Thyroid gland (tissue), 4 donors: ENCODE results near the gene SETX. TPM values are rescaled to one million over a fixed set of nuclear protein-coding genes. Genes with fewer than 3 reads are reported as not detected.

Source experiments
- DNase-seq, 2 donors: peaks; one replicate each; pipeline ENCODE4 v3.0.0-alpha.2; 2019
- H3K27ac ChIP-seq, 3 donors: fragments of 200-600 bp; sonication (generic); 1 replicate in 2 of 3; 2 replicates in 1 of 3; pipeline ENCODE4 v1.5.1; 2016 to 2019; ENCODE audit warnings: mild to moderate bottlenecking in 1 of 3, moderate library complexity in 1 of 3
- H3K27me3 ChIP-seq: fragments of 200-600 bp; sonication (generic); one replicate; pipeline ENCODE4 v1.5.1; 2019
- H3K36me3 ChIP-seq, 2 donors: fragments of 200-600 bp; sonication (generic); one replicate each; pipeline ENCODE4 v1.5.1; 2016 to 2019
- H3K4me1 ChIP-seq, 2 donors: fragments of 200-600 bp; sonication (generic); one replicate each; pipeline ENCODE4 v1.5.1; 2017 to 2019
- H3K4me3 ChIP-seq, 3 donors: fragments of 200-600 bp; sonication (generic); replicated peaks in 1 of 3; 1 replicate in 2 of 3; 2 replicates in 1 of 3; pipeline ENCODE4 v1.5.1; 2016; ENCODE audit warnings: mild to moderate bottlenecking in 1 of 3
- H3K9me3 ChIP-seq: fragments of 200-600 bp; sonication (generic); one replicate; pipeline ENCODE4 v1.5.1; 2017
- POLR2A ChIP-seq, 2 donors: fragments of 450-650 bp; IDR thresholded peaks; one replicate each; pipeline ENCODE4 v1.6.1; 2017; ENCODE audit warnings: antibody characterized with exemption in 2 of 2, mild to moderate bottlenecking in 2 of 2, moderate library complexity in 1 of 2
- WGBS, 2 donors: methylation state at CpG; one replicate each; pipeline ENCODE4 v1.1.5; 2017; 5-methylcytosine and 5-hydroxymethylcytosine counted together
- intact Hi-C: fragments of 100-400 bp; cut with DNase I; formaldehyde crosslinking; loops from one replicate; pipeline ENCODE4 v1.15.1; 2023
- total RNA-seq, 4 donors: library from RNA; depleted of rRNA; stranded (reverse); fragments of >200 nt; gene quantifications; one replicate each; pipeline ENCODE4 v1.2.3, GENCODE V29; 2016
- TF ChIP-seq, protein P1 (sequence below), 6 experiments: fragments of 200-600 bp in 3 of 6; fragments of 450-650 bp in 3 of 6; sonication (generic) in 3 of 6; IDR thresholded peaks; one replicate each; pipeline ENCODE4 v1.5.1; 2016 to 2019; ENCODE audit warnings: antibody characterized with exemption in 6 of 6, mild to moderate bottlenecking in 2 of 6, inconsistent platforms in 1 of 6, moderate library complexity in 1 of 6

Gene SETX
- total RNA-seq, 4 donors from 2014 or later, result 132 to 192 (median 170) TPM

DNA sequence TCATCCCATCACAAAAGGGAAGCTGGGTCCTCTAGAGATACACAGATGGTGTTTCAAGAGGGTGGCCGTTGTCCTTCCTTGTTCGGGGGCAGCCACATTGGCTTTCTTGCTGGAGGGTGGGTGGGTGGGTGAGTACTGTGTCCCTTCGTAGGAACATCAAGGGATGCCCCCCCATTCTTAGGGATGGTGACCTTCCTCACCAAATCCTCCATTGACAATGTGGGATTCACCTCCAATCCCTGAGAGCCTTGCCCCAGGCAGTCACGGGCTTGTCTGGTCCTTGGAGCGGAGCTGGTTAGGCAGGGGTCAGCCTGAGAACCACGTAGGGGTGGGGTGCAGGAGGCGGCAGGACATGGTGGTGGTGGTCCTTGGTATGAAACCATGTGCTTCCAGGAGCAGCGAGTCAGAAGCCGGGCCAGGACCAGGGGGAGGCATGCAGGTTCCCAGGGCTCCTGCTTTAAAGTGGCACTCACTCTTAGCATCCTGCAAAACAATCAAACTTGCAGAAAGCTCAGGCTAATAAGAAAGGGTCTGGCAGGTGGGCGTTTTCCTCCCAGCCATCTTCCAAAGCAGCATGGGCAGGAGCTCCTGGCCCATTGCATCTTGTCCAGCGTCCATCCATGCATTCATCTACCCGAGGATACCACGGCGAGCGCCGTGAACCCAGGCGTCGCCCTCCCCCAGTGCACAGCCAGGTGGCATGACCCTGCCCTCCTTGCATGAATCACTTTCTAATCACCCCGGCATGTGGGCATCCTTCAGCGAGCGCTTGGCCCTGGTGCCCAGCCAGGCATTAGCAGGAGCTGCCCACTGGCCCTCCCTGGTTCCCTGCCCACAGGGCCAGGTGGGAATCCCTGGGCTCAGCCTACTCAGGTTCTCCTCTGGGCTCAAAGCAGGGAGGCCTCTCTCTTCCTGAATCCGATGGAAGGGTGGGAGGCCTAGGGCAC, 116.5 kb downstream of the SETX start:
- WGBS, 2 donors, result 82 to 88% methylated on average over 17 to 21 of the region's 22 CpGs
- intact Hi-C loops, result loop anchor here (5.0 kb wide), 1 partner anchor 476 kb away; no protein-coding TSS in a partner anchor

DNA sequence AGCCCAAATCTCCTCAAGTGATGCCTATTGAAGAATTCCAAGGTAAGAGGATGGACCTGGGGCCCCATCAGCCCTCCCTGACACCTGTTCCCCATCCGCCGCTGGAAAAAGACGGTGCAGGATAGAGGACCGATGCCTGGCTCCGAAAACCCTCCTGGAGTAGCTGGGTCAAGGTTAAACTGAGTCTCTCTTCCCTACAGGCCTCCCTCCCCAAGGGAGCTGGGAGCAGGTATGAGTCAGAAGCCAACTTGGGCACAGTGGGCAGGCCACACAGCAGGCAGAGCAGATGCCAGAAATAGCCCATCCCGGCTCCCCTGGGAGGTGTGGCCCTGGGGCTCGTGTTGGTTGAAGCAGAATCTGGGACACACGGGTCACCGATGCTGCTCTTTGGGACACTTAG, 117.3 kb downstream of the SETX start:
- Histone ChIP-seq H3K4me1 (peaks cover 7 to 13% of the 10 kb centered on the region in 2 donors), H3K4me3 (no peak overlapping the region), H3K27ac (no peak overlapping the region), H3K27me3 (no peaks in the 10 kb centered on the region), H3K9me3 (no peaks in the 10 kb centered on the region), H3K36me3 (no peaks in the 10 kb centered on the region)
- TF ChIP-seq POLR2A (IDR thresholded peaks at IDR 0.05), result no peak
- TF ChIP-seq, protein P1, sequence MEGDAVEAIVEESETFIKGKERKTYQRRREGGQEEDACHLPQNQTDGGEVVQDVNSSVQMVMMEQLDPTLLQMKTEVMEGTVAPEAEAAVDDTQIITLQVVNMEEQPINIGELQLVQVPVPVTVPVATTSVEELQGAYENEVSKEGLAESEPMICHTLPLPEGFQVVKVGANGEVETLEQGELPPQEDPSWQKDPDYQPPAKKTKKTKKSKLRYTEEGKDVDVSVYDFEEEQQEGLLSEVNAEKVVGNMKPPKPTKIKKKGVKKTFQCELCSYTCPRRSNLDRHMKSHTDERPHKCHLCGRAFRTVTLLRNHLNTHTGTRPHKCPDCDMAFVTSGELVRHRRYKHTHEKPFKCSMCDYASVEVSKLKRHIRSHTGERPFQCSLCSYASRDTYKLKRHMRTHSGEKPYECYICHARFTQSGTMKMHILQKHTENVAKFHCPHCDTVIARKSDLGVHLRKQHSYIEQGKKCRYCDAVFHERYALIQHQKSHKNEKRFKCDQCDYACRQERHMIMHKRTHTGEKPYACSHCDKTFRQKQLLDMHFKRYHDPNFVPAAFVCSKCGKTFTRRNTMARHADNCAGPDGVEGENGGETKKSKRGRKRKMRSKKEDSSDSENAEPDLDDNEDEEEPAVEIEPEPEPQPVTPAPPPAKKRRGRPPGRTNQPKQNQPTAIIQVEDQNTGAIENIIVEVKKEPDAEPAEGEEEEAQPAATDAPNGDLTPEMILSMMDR (IDR thresholded peaks at IDR 0.05), result no peak
- WGBS, 2 donors, result 66% methylated on average over 5 of the region's 9 CpGs; no CpG with 5 or more reads in 1 of the 2 donors
- intact Hi-C loops, result loop anchor here (5.0 kb wide), 1 partner anchor 475 kb away; no protein-coding TSS in a partner anchor
- DNase-seq, result no peak

More for the DNA sequence above, 116.5 kb downstream of the SETX start:
- no peaks in the 10 kb centered on the region for H3K9me3 ChIP-seq
- DNase-seq, result no peak
- TF ChIP-seq, protein P1 (IDR thresholded peaks at IDR 0.05), result no peak
- no peak for TF ChIP-seq POLR2A (IDR thresholded peaks at IDR 0.05)
- H3K36me3 ChIP-seq, result no peaks in the 10 kb centered on the region
- peaks cover 10 to 13% of the 10 kb centered on the region in 2 donors for H3K4me1 ChIP-seq
- H3K27me3 ChIP-seq, result no peaks in the 10 kb centered on the region
- no peak overlapping the region for H3K4me3 ChIP-seq
- H3K27ac ChIP-seq, result no peak overlapping the region

DNA sequence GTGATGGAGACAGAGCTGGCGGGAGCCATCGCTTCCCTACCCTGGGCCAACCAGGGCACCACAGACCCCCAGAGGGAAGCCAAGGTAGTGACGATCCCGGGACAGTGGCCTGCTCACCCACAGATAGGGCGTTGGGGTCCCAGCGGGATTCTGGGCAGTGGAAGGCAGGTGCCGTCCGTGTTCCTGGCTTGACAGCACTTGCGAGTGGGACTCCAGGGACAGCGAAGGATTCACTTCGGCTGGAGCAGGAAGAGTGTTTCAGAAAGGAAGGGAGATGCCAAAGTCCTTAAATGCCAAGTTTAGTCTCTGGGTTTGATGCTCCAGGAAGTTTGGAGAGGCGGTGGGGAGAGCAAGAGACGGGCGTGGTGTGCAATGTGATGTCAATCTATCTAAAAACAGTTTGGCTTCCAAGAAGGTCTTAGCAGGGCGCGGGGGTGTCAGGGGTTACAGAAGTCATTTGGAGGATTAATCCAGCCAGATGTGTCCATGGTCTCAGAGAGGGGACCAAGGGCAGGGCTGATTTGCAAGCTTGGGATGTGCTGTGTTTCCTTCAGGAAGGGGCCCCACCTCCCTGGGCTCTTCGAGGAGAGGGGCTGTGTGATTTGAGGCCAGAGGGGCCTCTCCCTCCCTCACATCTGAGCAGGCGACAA, 118.0 kb downstream of the SETX start:
- Histone ChIP-seq H3K36me3 (no peaks in the 10 kb centered on the region), H3K27ac (no peak overlapping the region), H3K27me3 (no peaks in the 10 kb centered on the region), H3K4me3 (no peak overlapping the region), H3K9me3 (no peaks in the 10 kb centered on the region), H3K4me1 (peaks cover 6 to 13% of the 10 kb centered on the region in 2 donors)
- WGBS, 2 donors, result 47 to 54% methylated on average over 15 to 17 of the region's 18 CpGs
- TF ChIP-seq, protein P1 (IDR thresholded peaks at IDR 0.05), result peak in 1 of 6 experiments; percentile 18
- no peak for TF ChIP-seq POLR2A (IDR thresholded peaks at IDR 0.05)
- no peak for DNase-seq
- intact Hi-C loops, result loop anchor here (5.0 kb wide), 1 partner anchor 474 kb away; no protein-coding TSS in a partner anchor

DNA sequence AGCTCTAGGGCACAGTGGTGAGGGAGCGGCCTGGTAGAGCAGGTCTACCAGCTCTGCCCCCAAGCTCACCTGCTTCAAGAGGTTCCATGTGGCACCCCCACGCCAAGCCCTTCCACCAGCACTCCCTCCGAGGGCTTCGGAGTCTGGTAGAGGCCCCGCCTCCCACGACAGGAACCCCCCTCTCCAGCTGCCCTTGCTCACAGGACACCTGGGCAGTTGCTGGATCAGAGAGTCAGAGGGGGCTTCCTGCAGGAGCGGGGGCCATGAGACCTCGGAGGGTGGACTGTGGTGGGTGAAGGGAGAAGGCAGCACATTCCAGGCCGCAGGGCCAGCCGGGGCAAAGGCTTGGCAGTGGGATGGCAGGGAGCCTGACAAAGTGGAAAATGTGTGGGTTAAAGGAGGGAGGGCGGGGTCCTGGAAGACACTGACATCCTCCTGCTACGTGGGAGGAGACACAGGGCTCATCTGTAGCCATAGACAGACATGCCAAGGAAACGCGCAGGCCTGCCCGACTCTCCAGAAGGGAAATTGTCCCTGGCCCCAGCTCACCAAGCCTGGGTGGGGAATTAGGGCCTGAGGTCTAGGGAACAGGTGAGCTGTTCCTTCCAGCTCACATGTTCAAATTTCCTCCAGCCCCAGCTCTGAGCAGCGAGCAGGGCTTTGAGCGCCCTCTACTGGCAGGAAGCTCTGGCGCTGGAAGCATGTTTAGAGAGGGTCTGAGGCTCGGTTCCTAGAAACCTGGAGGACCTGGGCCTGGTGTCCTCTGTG, 118.7 kb downstream of the SETX start:
- H3K9me3 ChIP-seq, result no peaks in the 10 kb centered on the region
- H3K27ac ChIP-seq, result no peak overlapping the region
- DNase-seq, result peak; percentile 78 to 82
- H3K4me1 ChIP-seq, result peaks cover 0 to 6% of the 10 kb centered on the region in 2 donors
- TF ChIP-seq POLR2A (IDR thresholded peaks at IDR 0.05), result no peak
- TF ChIP-seq, protein P1 (IDR thresholded peaks at IDR 0.05), result peak; percentile 76 to 97 (median 80)
- 50 to 56% methylated on average over 13 to 18 of the region's 19 CpGs for WGBS, 2 donors
- no peak overlapping the region for H3K4me3 ChIP-seq
- H3K27me3 ChIP-seq, result no peaks in the 10 kb centered on the region
- H3K36me3 ChIP-seq, result no peaks in the 10 kb centered on the region
- intact Hi-C loops, result loop anchor here (5.0 kb wide), 1 partner anchor 474 kb away; no protein-coding TSS in a partner anchor
